Neural progenitor cell (in vitro differentiated cells): Measurements from ENCODE around the gene B4GALNT2.
"Not testable (repeated sequence)": the region's sequence is repeated elsewhere in the genome, so short reads cannot be mapped to it uniquely, and the experiment has no call there.

Experiments used
- CTCF ChIP-seq: fragments of 200-600 bp; sonication (generic); IDR thresholded peaks from 2 replicates; pipeline ENCODE4 v1.5.1; 2017; ENCODE audit warnings: antibody characterized with exemption, mild to moderate bottlenecking
- EZH2 ChIP-seq: fragments of 200-600 bp; sonication (generic); IDR thresholded peaks from 2 replicates; pipeline ENCODE4 v1.6.1; 2017; ENCODE audit warnings: antibody characterized with exemption, mild to moderate bottlenecking, moderate library complexity

DNA sequence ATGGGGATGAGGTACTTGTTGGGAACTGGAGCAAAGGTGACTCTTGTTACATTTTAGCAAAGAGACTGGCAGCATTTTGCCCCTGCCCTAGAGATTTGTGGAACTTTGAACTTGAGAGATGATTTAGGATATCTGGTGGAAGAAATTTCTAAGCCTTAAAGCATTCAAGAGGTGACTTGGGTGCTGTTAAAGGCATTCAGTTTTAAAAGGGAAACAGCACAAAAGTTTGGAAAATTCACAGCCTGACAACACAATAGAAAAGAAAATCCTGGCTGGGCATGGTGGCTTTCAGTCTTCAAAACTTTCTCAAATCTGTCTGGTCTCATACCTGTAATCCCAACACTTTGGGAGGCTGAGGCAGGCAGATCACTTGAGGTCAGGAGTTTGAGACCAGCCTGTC is 52.0 kb downstream of the B4GALNT2 start:
- TF ChIP-seq CTCF, EZH2: not testable (repeated sequence)
